B cell (primary cell): ENCODE measurements around the gene STOX2. TPM values are rescaled to one million over a fixed set of nuclear protein-coding genes. Genes with fewer than 3 reads are reported as not detected.

Source experiments
- ATAC-seq: fragments of 200-7000 bp; cut with Tn5 transposase; one replicate; pipeline ENCODE4 v1.10.0; 2021; ENCODE audit warnings: low read depth, mild to moderate bottlenecking, moderate number of reproducible peaks, moderate library complexity
- CTCF ChIA-PET: fragments of 350-600 bp; sonication (Branson Sonifier 250); formaldehyde crosslinking; loops from one replicate; lab custom pipeline; 2021; ENCODE audit warnings: antibody characterized with exemption, inconsistent platforms; lab: Charles Lee
- POLR2A ChIA-PET: fragments of 350-600 bp; sonication (Branson Sonifier 250); formaldehyde crosslinking; loops from one replicate; lab custom pipeline; 2021; ENCODE audit warnings: antibody characterized with exemption; lab: Charles Lee
- DNase-seq: peaks from one replicate; pipeline ENCODE4 v3.0.0; 2013
- H2AFZ ChIP-seq: 2 replicates; pipeline ENCODE4 v1.6.1; 2012; ENCODE audit warnings: mild to moderate bottlenecking, low read depth, low read length; ENCODE audit not compliant: insufficient read depth, poor library complexity, severe bottlenecking
- H3K27ac ChIP-seq, 2 donors: 1 replicate in 1 of 2; 2 replicates in 1 of 2; pipeline ENCODE4 v1.5.1; 2012 to 2013; ENCODE audit warnings: low read length in 2 of 2, mild to moderate bottlenecking in 2 of 2, moderate library complexity in 1 of 2
- H3K27me3 ChIP-seq, 4 experiments: fragments of 200-600 bp in 1 of 4; sonication (generic) in 1 of 4; replicated peaks in 1 of 4; 1 replicate in 2 of 4; 2 replicates in 2 of 4; pipeline versions ENCODE4 v1.6.1 to v1.7.0; 2013 to 2016; ENCODE audit warnings: low read length in 3 of 4, mild to moderate bottlenecking in 2 of 4, mixed read lengths in 1 of 4, moderate library complexity in 1 of 4; ENCODE audit not compliant: insufficient read depth in 4 of 4, control insufficient read depth in 3 of 4; ENCODE audit errors: control extremely low read depth in 1 of 4
- H3K36me3 ChIP-seq, 2 experiments: replicated peaks in 1 of 2; 1 replicate in 1 of 2; 2 replicates in 1 of 2; pipeline versions ENCODE4 v1.6.1 to v1.7.1; 2013; ENCODE audit warnings: low read length in 1 of 2; ENCODE audit not compliant: insufficient read depth in 2 of 2, control insufficient read depth in 1 of 2; ENCODE audit errors: control extremely low read depth in 1 of 2, extremely low read depth in 1 of 2
- H3K4me1 ChIP-seq, 2 donors: fragments of 200-600 bp in 1 of 2; sonication (generic) in 1 of 2; 1 replicate in 1 of 2; 2 replicates in 1 of 2; pipeline versions ENCODE4 v1.5.1 to v1.6.1; 2013 to 2017; ENCODE audit warnings: low read length in 2 of 2; ENCODE audit not compliant: control insufficient read depth in 2 of 2, insufficient read depth in 2 of 2
- H3K4me2 ChIP-seq: replicated peaks from 2 replicates; pipeline ENCODE3; 2012; ENCODE audit warnings: mild to moderate bottlenecking, low read depth, low read length; ENCODE audit not compliant: poor library complexity, severe bottlenecking
- H3K4me3 ChIP-seq, 5 experiments: fragments of 200-600 bp in 1 of 5; sonication (generic) in 1 of 5; 1 replicate in 3 of 5; 2 replicates in 2 of 5; pipeline versions ENCODE4 v1.5.1 to v1.7.0; 2011 to 2016; ENCODE audit warnings: low read length in 4 of 5, mild to moderate bottlenecking in 4 of 5, low read depth in 2 of 5, control low read depth in 1 of 5, moderate library complexity in 1 of 5; ENCODE audit not compliant: insufficient read depth in 1 of 5; ENCODE audit errors: control extremely low read depth in 1 of 5, extremely low read depth in 1 of 5
- H3K79me2 ChIP-seq: fragments of 200-600 bp; sonication (generic); one replicate; pipeline ENCODE4 v1.6.0; 2016; ENCODE audit warnings: low read length; ENCODE audit not compliant: control insufficient read depth, insufficient read depth
- H3K9ac ChIP-seq: fragments of 200-600 bp; sonication (generic); 2 replicates; pipeline ENCODE4 v1.6.1; 2017; ENCODE audit warnings: mild to moderate bottlenecking, low read length, moderate library complexity
- H3K9me3 ChIP-seq, 3 donors: one replicate each; pipeline versions ENCODE4 v1.6.1 to v1.7.1; 2013; ENCODE audit warnings: low read length in 2 of 3; ENCODE audit not compliant: control insufficient read depth in 2 of 3, insufficient read depth in 1 of 3; ENCODE audit errors: control extremely low read depth in 1 of 3
- H4K20me1 ChIP-seq: 2 replicates; pipeline ENCODE4 v1.6.0; 2012; ENCODE audit warnings: mild to moderate bottlenecking, low read length; ENCODE audit not compliant: insufficient read depth, control insufficient read depth, poor library complexity, severe bottlenecking
- H3K27ac Mint-ChIP-seq: one replicate; pipeline ENCODE4 v1.8.0; 2021; ENCODE audit warnings: mixed read lengths
- H3K27me3 Mint-ChIP-seq: one replicate; pipeline ENCODE4 v1.8.0; 2021; ENCODE audit warnings: mixed read lengths
- H3K4me1 Mint-ChIP-seq: one replicate; pipeline ENCODE4 v1.8.0; 2021; ENCODE audit warnings: mixed read lengths
- H3K4me3 Mint-ChIP-seq: one replicate; pipeline ENCODE4 v1.8.0; 2021; ENCODE audit warnings: mixed read lengths
- H3K9me3 Mint-ChIP-seq: one replicate; pipeline ENCODE4 v1.8.0; 2022; ENCODE audit warnings: mixed read lengths; ENCODE audit not compliant: insufficient read depth
- CTCF ChIP-seq: fragments of 200-600 bp; IDR thresholded peaks from one replicate; pipeline ENCODE4 v1.8.0; 2022; ENCODE audit warnings: antibody characterized with exemption, mild to moderate bottlenecking
- EZH2 ChIP-seq: IDR thresholded peaks from 2 replicates; pipeline ENCODE4 v1.6.1; 2012; ENCODE audit warnings: borderline replicate concordance, low read depth, mild to moderate bottlenecking, moderate library complexity, low read length; ENCODE audit not compliant: insufficient read depth, poor library complexity, severe bottlenecking
- WGBS: methylation state at CpG from one replicate; pipeline ENCODE4 v1.1.5; 2013; ENCODE audit warnings: missing lambda C conversion rate; ENCODE audit not compliant: insufficient coverage; 5-methylcytosine and 5-hydroxymethylcytosine counted together
- intact Hi-C: fragments of 100-400 bp; cut with micrococcal nuclease; formaldehyde crosslinking; loops from one replicate; pipeline ENCODE4 v1.10.0; 2022
- polyA plus RNA-seq: library from polyadenylated mRNA; depleted of rRNA; stranded (reverse); fragments of >200 nt; gene quantifications from 2 replicates; pipeline ENCODE4 v1.2.3, GENCODE V29; 2012
- total RNA-seq, 2 donors: library from RNA; stranded (reverse); fragments of 120-200 nt in 1 of 2; gene quantifications; 1 replicate in 1 of 2; 2 replicates in 1 of 2; pipeline versions ENCODE4 v1.2.3 to v1.2.4, GENCODE V29; 2013 to 2022

Gene STOX2
- total and polyA plus RNA-seq, 2 donors (not counting 1 experiment from before 2014, with no cell fraction given): under 0.01 TPM; not detected in 1

- Histone ChIP-seq H3K9ac (no peak overlapping the region), H2AFZ (no peak overlapping the region), H3K4me2 (no peak overlapping the region)
Observed at GRCh38 chr4:183988874-183989273, 83.8 kb downstream of the STOX2 start.

GRCh38 chr4:183989461-183989860 is 84.4 kb downstream of the STOX2 start:
- Mint-ChIP-seq H3K27ac (no peak overlapping the region), H3K9me3 (no peaks in the 10 kb centered on the region), H3K4me1 (no peaks in the 10 kb centered on the region), H3K27me3 (no peaks in the 10 kb centered on the region), H3K4me3 (no peak overlapping the region)
- no peak overlapping the region for H3K4me2 ChIP-seq
- H3K9ac ChIP-seq: no peak overlapping the region
- no peak overlapping the region for H2AFZ ChIP-seq
- no peaks in the 10 kb centered on the region for H3K4me1 ChIP-seq
- no peaks in the 10 kb centered on the region for H3K79me2 ChIP-seq
- no peaks in the 10 kb centered on the region for H3K27me3 ChIP-seq
- 20% methylated on average over 1 of the region's 6 CpGs for WGBS
- TF ChIP-seq CTCF: no peak
- no peak for TF ChIP-seq EZH2
- no peak overlapping the region for H3K27ac ChIP-seq
- H3K4me3 ChIP-seq: no peak overlapping the region
- ChIA-PET CTCF (no interaction called here), POLR2A (no interaction called here)
- intact Hi-C loops: no loop called here
- no peaks in the 10 kb centered on the region for H4K20me1 ChIP-seq
- no peaks in the 10 kb centered on the region for H3K9me3 ChIP-seq
- DNase-seq (no peak), ATAC-seq (no peak)
- no peaks in the 10 kb centered on the region for H3K36me3 ChIP-seq

More at GRCh38 chr4:183988874-183989273, 83.8 kb downstream of the STOX2 start:
- POLR2A ChIA-PET: no interaction called here
- CTCF ChIA-PET: no interaction called here
- H3K4me3 Mint-ChIP-seq: no peak overlapping the region
- H3K27me3 ChIP-seq: no peaks in the 10 kb centered on the region
- H3K27ac ChIP-seq: no peak overlapping the region
- H3K27ac Mint-ChIP-seq: no peak overlapping the region
- 82% methylated on average over 7 of the region's 9 CpGs for WGBS
- intact Hi-C loops: no loop called here
- peaks cover 0 to 1% (median 0%) of the 10 kb centered on the region in 3 donors for H3K9me3 ChIP-seq
- TF ChIP-seq EZH2 (no peak), CTCF (no peak)
- no peaks in the 10 kb centered on the region for H3K36me3 ChIP-seq
- no peaks in the 10 kb centered on the region for H3K79me2 ChIP-seq
- no peaks in the 10 kb centered on the region for H3K4me1 ChIP-seq
- H3K27me3 Mint-ChIP-seq: no peaks in the 10 kb centered on the region
- no peak for ATAC-seq
- H3K9me3 Mint-ChIP-seq: no peaks in the 10 kb centered on the region
- H3K4me1 Mint-ChIP-seq: no peaks in the 10 kb centered on the region
- no peak overlapping the region for H3K4me3 ChIP-seq
- DNase-seq: no peak
- no peaks in the 10 kb centered on the region for H4K20me1 ChIP-seq
